ENCODE results near the gene DCC.

DCC gene

GRCh38 chr18:53521068-53521467 lies 1181.1 kb downstream of the DCC start:
- no peaks in the 10 kb centered on the region for H3K9me3 Mint-ChIP-seq

GRCh38 chr18:53526101-53526870 lies 1186.3 kb downstream of the DCC start:
- Mint-ChIP-seq H3K4me1 (no peaks in the 10 kb centered on the region), H3K9me3 (no peaks in the 10 kb centered on the region), H3K27ac (no peak overlapping the region), H3K27me3 (ENCODE audit: low read depth) (no peaks in the 10 kb centered on the region), H3K36me3 (ENCODE audit: low read depth) (no peaks in the 10 kb centered on the region), H3K4me3 (no peak overlapping the region)
- TF ChIP-seq CTCF (IDR thresholded peaks at IDR 0.05; ENCODE audit: unreplicated experiment in 3 of 3), result no peak

More at GRCh38 chr18:53521068-53521467, 1181.1 kb downstream of the DCC start:
- Mint-ChIP-seq H3K27me3 (ENCODE audit: low read depth) (no peaks in the 10 kb centered on the region), H3K4me1 (no peaks in the 10 kb centered on the region), H3K36me3 (ENCODE audit: low read depth) (no peaks in the 10 kb centered on the region), H3K4me3 (no peak overlapping the region), H3K27ac (no peak overlapping the region)
- no peak for TF ChIP-seq CTCF (IDR thresholded peaks at IDR 0.05; ENCODE audit: unreplicated experiment in 3 of 3)

- Mint-ChIP-seq H3K4me3 (no peak overlapping the region), H3K36me3 (ENCODE audit: low read depth) (no peaks in the 10 kb centered on the region), H3K27me3 (ENCODE audit: low read depth) (no peaks in the 10 kb centered on the region), H3K27ac (no peak overlapping the region), H3K4me1 (no peaks in the 10 kb centered on the region), H3K9me3 (no peaks in the 10 kb centered on the region)
- no peak for TF ChIP-seq CTCF (IDR thresholded peaks at IDR 0.05; ENCODE audit: unreplicated experiment in 3 of 3)
These were observed 1187.4 kb downstream of the DCC start for GRCh38 chr18:53527365-53527764.

GRCh38 chr18:53531187-53531586 lies 1191.2 kb downstream of the DCC start:
- H3K9me3 Mint-ChIP-seq, result no peaks in the 10 kb centered on the region
- H3K4me3 Mint-ChIP-seq, result no peak overlapping the region
- no peak for TF ChIP-seq CTCF (IDR thresholded peaks at IDR 0.05; ENCODE audit: unreplicated experiment in 3 of 3)
- H3K27ac Mint-ChIP-seq, result no peak overlapping the region
- no peaks in the 10 kb centered on the region for H3K4me1 Mint-ChIP-seq
- no peaks in the 10 kb centered on the region for H3K36me3 Mint-ChIP-seq (ENCODE audit: low read depth)
- no peaks in the 10 kb centered on the region for H3K27me3 Mint-ChIP-seq (ENCODE audit: low read depth)

GRCh38 chr18:53531896-53532295 lies 1191.9 kb downstream of the DCC start:
- Mint-ChIP-seq H3K4me1 (no peaks in the 10 kb centered on the region), H3K9me3 (no peaks in the 10 kb centered on the region), H3K36me3 (ENCODE audit: low read depth) (no peaks in the 10 kb centered on the region), H3K27me3 (ENCODE audit: low read depth) (no peaks in the 10 kb centered on the region), H3K4me3 (no peak overlapping the region), H3K27ac (no peak overlapping the region)
- TF ChIP-seq CTCF (IDR thresholded peaks at IDR 0.05; ENCODE audit: unreplicated experiment in 3 of 3), result no peak

GRCh38 chr18:53534203-53534602 lies 1194.2 kb downstream of the DCC start:
- Mint-ChIP-seq H3K27me3 (ENCODE audit: low read depth) (no peaks in the 10 kb centered on the region), H3K36me3 (ENCODE audit: low read depth) (no peaks in the 10 kb centered on the region), H3K9me3 (no peaks in the 10 kb centered on the region), H3K4me3 (no peak overlapping the region), H3K27ac (no peak overlapping the region), H3K4me1 (no peaks in the 10 kb centered on the region)
- TF ChIP-seq CTCF (IDR thresholded peaks at IDR 0.05; ENCODE audit: unreplicated experiment in 3 of 3), result no peak

All from nephron (organoid).